RWPE1 (cell line): Measurements from ENCODE around the gene CEP44.

Source experiments
- CTCF ChIA-PET: fragments of 350-600 bp; sonication (Branson Sonifier 250); formaldehyde crosslinking; extraction: SDS; loops from one replicate; lab custom pipeline; 2021; lab: Yijun Ruan, JAX
- POLR2A ChIA-PET: fragments of 400-600 bp; formaldehyde crosslinking; extraction: SDS; loops from one replicate; lab custom pipeline; 2020; ENCODE audit warnings: antibody characterized with exemption; ENCODE audit not compliant: low non-redundant PET; lab: Yijun Ruan, JAX
- DNase-seq: peaks from one replicate; pipeline ENCODE4 v3.0.0; 2012; ENCODE audit warnings: low spot score
- H3K27ac ChIP-seq: fragments of 450-650 bp; 2 replicates; pipeline ENCODE4 v1.5.1; 2017
- CTCF ChIP-seq: fragments of 450-650 bp; conservative IDR thresholded peaks from 2 replicates; pipeline ENCODE4 v1.5.1; 2017; ENCODE audit warnings: low read depth, mild to moderate bottlenecking

CEP44 gene

GRCh38 chr4:174262624-174263444, 20.9 kb upstream of the CEP44 start:
- DNase-seq: no peak
- no peak for TF ChIP-seq CTCF
- CTCF ChIA-PET: no interaction called here
- no peak overlapping the region for H3K27ac ChIP-seq
- POLR2A ChIA-PET: no interaction called here

GRCh38 chr4:174263445-174263736, 20.3 kb upstream of the CEP44 start:
- TF ChIP-seq CTCF: no peak
- DNase-seq: no peak
- ChIA-PET CTCF (no interaction called here), POLR2A (no interaction called here)
- H3K27ac ChIP-seq: no peak overlapping the region

GRCh38 chr4:174265916-174266315, 17.8 kb upstream of the CEP44 start:
- ChIA-PET POLR2A (no interaction called here), CTCF (interaction anchor here (0.6 kb wide), 1 partner anchor 1930 kb away, joined by 3 read pairs; the partner anchor contains the start of gene SPATA4)
- DNase-seq: no peak
- no peak for TF ChIP-seq CTCF
- no peak overlapping the region for H3K27ac ChIP-seq

DNA sequence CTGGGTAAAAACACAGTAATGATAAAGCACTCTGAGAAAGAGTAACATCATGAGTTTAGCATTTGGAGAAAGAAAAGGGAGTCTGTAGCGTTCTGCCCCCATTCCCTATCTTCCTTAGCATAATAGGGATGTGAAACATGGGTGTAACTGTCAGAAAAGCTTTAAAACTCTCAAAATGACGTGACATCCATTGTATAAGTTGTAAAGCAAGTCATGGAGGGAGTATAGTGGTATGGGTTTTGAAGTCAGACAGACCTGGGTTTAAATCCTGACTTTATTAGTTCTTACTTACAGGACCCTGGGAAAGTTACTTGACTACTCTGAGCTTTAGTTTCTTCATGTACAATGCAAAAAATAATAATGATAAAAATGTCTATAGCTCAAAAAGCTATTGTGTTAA, 17.3 kb upstream of the CEP44 start:
- ChIA-PET CTCF (no interaction called here), POLR2A (no interaction called here)
- H3K27ac ChIP-seq: no peak overlapping the region
- TF ChIP-seq CTCF: no peak
- no peak for DNase-seq

GRCh38 chr4:174273930-174274329, 9.8 kb upstream of the CEP44 start:
- CTCF ChIA-PET: no interaction called here
- no peak for DNase-seq
- no peak overlapping the region for H3K27ac ChIP-seq
- no peak for TF ChIP-seq CTCF
- POLR2A ChIA-PET: no interaction called here

DNA sequence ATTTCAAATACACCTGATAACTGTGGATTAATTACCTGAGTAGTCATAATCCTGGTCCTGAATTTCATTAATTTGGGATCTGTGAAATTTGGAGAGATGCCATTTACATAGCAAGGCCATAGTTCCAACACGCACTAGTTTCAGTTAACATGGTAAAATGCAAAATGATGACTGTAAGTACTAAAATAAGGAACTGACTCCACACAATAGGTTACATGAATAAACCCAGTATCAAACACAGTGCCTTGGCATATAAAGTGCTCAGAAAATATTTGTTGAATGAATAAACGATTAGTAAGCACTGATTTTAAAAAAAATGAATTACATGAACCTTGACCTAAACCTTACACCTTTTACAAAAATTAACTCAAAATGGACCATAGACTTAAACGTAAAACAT, 9.3 kb upstream of the CEP44 start:
- CTCF ChIA-PET: no interaction called here
- no peak overlapping the region for H3K27ac ChIP-seq
- DNase-seq: no peak
- POLR2A ChIA-PET: no interaction called here
- no peak for TF ChIP-seq CTCF

GRCh38 chr4:174275101-174275500, 8.6 kb upstream of the CEP44 start:
- ChIA-PET POLR2A (no interaction called here), CTCF (no interaction called here)
- no peak for DNase-seq
- TF ChIP-seq CTCF: no peak
- H3K27ac ChIP-seq: no peak overlapping the region
